ENCODE data around the gene PPM1F. TPM values are rescaled to one million over a fixed set of nuclear protein-coding genes. Genes with fewer than 3 reads are reported as not detected.

PPM1F gene
- total RNA-seq, 1 experiment from 2014 or later = 21.1 TPM

- Histone ChIP-seq H3K23ac (ENCODE audit: insufficient read length, low read depth, low read length) (no peak overlapping the region), H3K18ac (ENCODE audit: insufficient read length, low read depth, low read length) (no peak overlapping the region), H4K20me1 (ENCODE audit: control insufficient read depth, insufficient read depth, insufficient read length) (no peaks in the 10 kb centered on the region), H2AK5ac (ENCODE audit: insufficient read length, low read length) (no peak overlapping the region), H2BK20ac (ENCODE audit: low read depth, low read length, poor library complexity, severe bottlenecking) (no peak overlapping the region), H3K9ac (ENCODE audit: extremely low read depth, insufficient read length, low read length) (no peak overlapping the region), H2BK12ac (ENCODE audit: insufficient read length, low read depth, low read length) (peak overlapping the region; percentile 4), H3K27ac (ENCODE audit: insufficient read length, low read depth, low read length) (no peak overlapping the region), H3K4me2 (ENCODE audit: insufficient read depth, insufficient read length, low read length) (no peak overlapping the region), H2BK120ac (ENCODE audit: low read depth, low read length, poor library complexity, severe bottlenecking) (no peak overlapping the region), H2BK15ac (ENCODE audit: low read depth, low read length) (no peak overlapping the region), H3K79me2 (ENCODE audit: insufficient read depth, low read length) (no peaks in the 10 kb centered on the region), H2AFZ (ENCODE audit: low read length) (no peak overlapping the region), H3K14ac (ENCODE audit: insufficient read depth, low read length) (peak overlapping the region; percentile 67), H3T11ph (ENCODE audit: low read length) (no peak overlapping the region), H4K8ac (replicated peaks; ENCODE audit: insufficient read length, low read depth, low read length) (no peak overlapping the region), H3K4me1 (ENCODE audit: insufficient read depth, low read length) (peaks cover 12% of the 10 kb centered on the region; the same call in 1 of the 2 replicates), H3K56ac (ENCODE audit: insufficient read length, low read depth, low read length) (no peak overlapping the region), H3K79me1 (ENCODE audit: insufficient read depth, low read depth, low read length, poor library complexity, severe bottlenecking) (no peaks in the 10 kb centered on the region), H2BK5ac (ENCODE audit: insufficient read length, low read length) (no peak overlapping the region), H4K5ac (ENCODE audit: insufficient read length, low read depth, low read length) (no peak overlapping the region), H3K23me2 (ENCODE audit: insufficient read length, low read depth, low read length, poor library complexity, severe bottlenecking) (no peaks in the 10 kb centered on the region), H3K9me3 (ENCODE audit: control insufficient read depth, low read depth, low read length) (no peaks in the 10 kb centered on the region), H4K91ac (ENCODE audit: insufficient read length, low read depth, low read length) (peak overlapping the region; percentile 94), H3K27me3 (ENCODE audit: insufficient read depth, low read length) (no peaks in the 10 kb centered on the region), H3K4ac (ENCODE audit: low read depth, low read length) (peak overlapping the region; percentile 59)
- no CpG with 5 or more reads among the region's 20 CpGs for WGBS (ENCODE audit: extremely low coverage, insufficient read length, low lambda C conversion rate)
- no peak for DNase-seq
- H3K36me3 Mint-ChIP-seq (ENCODE audit: insufficient read depth in 1 of 3, low read depth in 3 of 3) = peaks cover 2 to 5% (median 2%) of the 10 kb centered on the region in 3 experiments; a peak in 2 of 7 replicates
- H3K4me3 Mint-ChIP-seq = 0 out of 5 replicates have a peak overlapping the region, but pooled peaks of 1 of the 2 experiments have one; percentile 13
- no peak for TF ChIP-seq CTCF (conservative IDR thresholded peaks at IDR 0.05)
- H3K9me3 Mint-ChIP-seq = no peaks in the 10 kb centered on the region
- H3K27ac Mint-ChIP-seq = peak overlapping the region; percentile 55 to 99 (median 89); a peak in 6 of 7 replicates
- H3K4me1 Mint-ChIP-seq = peaks cover 55 to 74% of the 10 kb centered on the region in 2 experiments
- no peaks in the 10 kb centered on the region for H3K27me3 Mint-ChIP-seq (ENCODE audit: low read depth)
These were observed 30.1 kb downstream of the PPM1F start for GRCh38 chr22:21922370-21923162.

Data from H9 (cell line).